Kidney (tissue), 14 donors: ENCODE results near the gene CBFA2T3. TPM values are rescaled to one million over a fixed set of nuclear protein-coding genes. Genes with fewer than 3 reads are reported as not detected.

ENCODE experiments used
- DNase-seq, 5 donors: peaks; one replicate each; pipeline ENCODE4 v3.0.0-alpha.2; 2013 to 2020
- FAIRE-seq: peaks from 2 replicates; lab custom pipeline; 2012; peaks lifted over from hg19 to GRCh38; lab: Jason Lieb, UNC
- H3K27ac ChIP-seq, 2 donors: one replicate each; pipeline ENCODE4 v1.7.0; 2013; ENCODE audit warnings: low read depth in 2 of 2, low read length in 2 of 2, inconsistent platforms in 1 of 2
- H3K27me3 ChIP-seq: one replicate; pipeline ENCODE4 v1.7.1; 2013; ENCODE audit warnings: low read length, inconsistent platforms; ENCODE audit not compliant: control insufficient read depth, insufficient read depth
- H3K36me3 ChIP-seq, 3 donors: one replicate each; pipeline versions ENCODE4 v1.7.0 to v1.7.1; 2013; ENCODE audit warnings: low read length in 3 of 3, control low read depth in 1 of 3, inconsistent platforms in 1 of 3; ENCODE audit not compliant: insufficient read depth in 3 of 3, control insufficient read depth in 2 of 3
- H3K4me1 ChIP-seq, 3 donors: one replicate each; pipeline versions ENCODE4 v1.7.0 to v1.7.1; 2013; ENCODE audit warnings: low read length in 3 of 3, inconsistent platforms in 1 of 3, low read depth in 1 of 3; ENCODE audit not compliant: control insufficient read depth in 2 of 3, insufficient read depth in 2 of 3
- H3K4me3 ChIP-seq, 3 donors: one replicate each; pipeline versions ENCODE4 v1.7.0 to v1.8.1; 2013; ENCODE audit warnings: low read length in 3 of 3, control low read depth in 1 of 3, inconsistent platforms in 1 of 3
- H3K9ac ChIP-seq, 3 donors: one replicate each; pipeline versions ENCODE4 v1.7.0 to v1.7.1; 2013; ENCODE audit warnings: low read length in 3 of 3, control low read depth in 1 of 3, inconsistent platforms in 1 of 3
- H3K9me3 ChIP-seq, 3 donors: one replicate each; pipeline versions ENCODE4 v1.7.0 to v1.7.1; 2013; ENCODE audit warnings: low read length in 3 of 3, control low read depth in 1 of 3, inconsistent platforms in 1 of 3; ENCODE audit not compliant: control insufficient read depth in 2 of 3, insufficient read depth in 1 of 3
- intact Hi-C: fragments of 100-400 bp; cut with DNase I; formaldehyde crosslinking; loops from one replicate; pipeline ENCODE4 v1.11.1; 2022
- polyA plus RNA-seq: library from polyadenylated mRNA; stranded (reverse); fragments of 350-450 nt; fragmentation: Illumina TruSeq; extraction: RNeasy Lipid Tissue Mini Kit (QIAGEN cat#74804); gene quantifications from one replicate; pipeline ENCODE4 v1.2.3, GENCODE V29; 2014; ENCODE audit warnings: low read depth, low replicate concordance; ENCODE audit not compliant: insufficient read depth
- total RNA-seq: library from RNA; stranded (reverse); fragmentation: NEBNext Ultra II Directional; extraction: Animal tissue kit (Norgen Biotek cat#: 25700); gene quantifications from one replicate; pipeline ENCODE4 v1.2.1, GENCODE V29; 2021
- TF ChIP-seq, protein P1 (sequence below): IDR thresholded peaks from 3 replicates; pipeline ENCODE4 v1.5.1; 2012; ENCODE audit warnings: mild to moderate bottlenecking, moderate library complexity, borderline replicate concordance; ENCODE audit not compliant: insufficient read depth; ENCODE audit errors: extremely low read depth
- donor health status: control.
- donor health status: control.
- donor health status: control.
- donor health status: control.
- donor health status: control.
- donor health status: DM: yes; HTN: yes; CAD: no.
- donor health status: Normal renal cell carcinoma (clear cell type).

The CBFA2T3 gene
- total and polyA plus RNA-seq, 2 donors from 2014 or later, result 0.75 to 8.0 TPM

DNA sequence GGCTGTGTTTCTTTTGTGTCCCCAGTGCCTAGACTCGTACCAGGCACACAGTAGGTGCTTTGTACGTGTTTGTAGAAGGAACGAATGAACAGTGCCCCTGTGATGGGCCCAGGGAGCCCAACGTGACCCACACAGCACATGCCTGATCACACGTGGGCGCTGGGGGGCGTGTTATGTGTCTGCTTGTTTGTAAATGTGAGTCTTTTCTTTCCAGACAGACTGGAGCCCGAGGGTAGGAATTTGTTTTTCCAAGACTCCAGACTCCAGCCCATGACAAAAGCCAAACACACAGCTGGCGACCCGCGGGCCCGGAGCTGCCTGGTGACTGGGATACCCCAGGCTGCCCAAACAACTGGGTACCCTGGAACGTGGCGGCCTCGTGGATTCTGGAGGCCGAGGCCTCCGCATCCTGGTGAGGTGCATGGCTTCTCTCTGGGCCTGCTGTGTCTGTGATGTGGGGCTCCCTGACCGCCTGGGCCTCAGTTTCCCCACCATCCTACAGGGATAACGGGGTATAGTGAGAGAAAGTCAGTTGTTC, 14.9 kb upstream of the CBFA2T3 start:
- H3K4me3 ChIP-seq, result no peak overlapping the region
- H3K4me1 ChIP-seq, result no peaks in the 10 kb centered on the region
- H3K9me3 ChIP-seq, result no peaks in the 10 kb centered on the region
- FAIRE-seq (no peak), DNase-seq (no peak)
- TF ChIP-seq, protein P1, sequence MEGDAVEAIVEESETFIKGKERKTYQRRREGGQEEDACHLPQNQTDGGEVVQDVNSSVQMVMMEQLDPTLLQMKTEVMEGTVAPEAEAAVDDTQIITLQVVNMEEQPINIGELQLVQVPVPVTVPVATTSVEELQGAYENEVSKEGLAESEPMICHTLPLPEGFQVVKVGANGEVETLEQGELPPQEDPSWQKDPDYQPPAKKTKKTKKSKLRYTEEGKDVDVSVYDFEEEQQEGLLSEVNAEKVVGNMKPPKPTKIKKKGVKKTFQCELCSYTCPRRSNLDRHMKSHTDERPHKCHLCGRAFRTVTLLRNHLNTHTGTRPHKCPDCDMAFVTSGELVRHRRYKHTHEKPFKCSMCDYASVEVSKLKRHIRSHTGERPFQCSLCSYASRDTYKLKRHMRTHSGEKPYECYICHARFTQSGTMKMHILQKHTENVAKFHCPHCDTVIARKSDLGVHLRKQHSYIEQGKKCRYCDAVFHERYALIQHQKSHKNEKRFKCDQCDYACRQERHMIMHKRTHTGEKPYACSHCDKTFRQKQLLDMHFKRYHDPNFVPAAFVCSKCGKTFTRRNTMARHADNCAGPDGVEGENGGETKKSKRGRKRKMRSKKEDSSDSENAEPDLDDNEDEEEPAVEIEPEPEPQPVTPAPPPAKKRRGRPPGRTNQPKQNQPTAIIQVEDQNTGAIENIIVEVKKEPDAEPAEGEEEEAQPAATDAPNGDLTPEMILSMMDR, result no peak
- no peaks in the 10 kb centered on the region for H3K36me3 ChIP-seq
- no peak overlapping the region for H3K9ac ChIP-seq
- no peak overlapping the region for H3K27ac ChIP-seq
- intact Hi-C loops, result no loop called here
- no peaks in the 10 kb centered on the region for H3K27me3 ChIP-seq

DNA sequence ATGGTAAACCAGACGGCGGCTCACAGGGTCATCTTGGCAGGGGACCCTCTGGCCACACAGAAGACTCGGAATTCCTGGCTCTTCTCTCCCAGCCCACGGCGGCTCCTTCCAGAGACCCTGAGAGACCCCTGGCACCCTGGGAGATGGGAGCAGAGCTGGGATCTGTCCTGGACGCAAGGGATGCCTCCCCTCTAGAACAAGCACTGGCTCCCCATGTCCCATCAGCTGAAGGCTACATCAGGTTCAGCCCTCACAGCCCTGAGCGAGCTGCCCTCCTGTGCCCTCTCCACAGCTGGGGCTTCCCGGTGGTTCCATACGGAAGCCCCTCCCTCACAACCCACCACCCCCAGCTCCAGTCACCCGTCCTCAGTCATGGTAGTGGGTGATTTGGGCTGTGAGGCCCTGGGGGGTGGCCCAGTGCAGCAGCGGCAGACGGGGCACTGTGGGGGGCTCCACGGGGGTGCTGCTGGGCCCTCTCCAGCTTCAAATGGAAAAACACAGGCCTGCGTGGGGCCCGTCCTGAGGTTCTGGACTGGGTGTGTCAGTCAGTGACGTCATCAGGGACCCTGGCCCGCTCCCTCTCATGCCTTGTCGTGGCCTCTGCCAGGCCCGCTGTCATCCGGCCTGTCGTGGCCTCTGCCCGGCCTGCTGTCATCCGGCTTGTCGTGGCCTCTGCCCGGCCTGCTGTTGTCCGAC, 13.0 kb upstream of the CBFA2T3 start:
- no peak for FAIRE-seq
- intact Hi-C loops, result no loop called here
- Histone ChIP-seq H3K9ac (no peak overlapping the region), H3K4me3 (no peak overlapping the region), H3K27ac (no peak overlapping the region), H3K27me3 (no peaks in the 10 kb centered on the region), H3K36me3 (no peaks in the 10 kb centered on the region), H3K4me1 (no peaks in the 10 kb centered on the region), H3K9me3 (no peaks in the 10 kb centered on the region)
- no peak for DNase-seq
- TF ChIP-seq, protein P1, result no peak

DNA sequence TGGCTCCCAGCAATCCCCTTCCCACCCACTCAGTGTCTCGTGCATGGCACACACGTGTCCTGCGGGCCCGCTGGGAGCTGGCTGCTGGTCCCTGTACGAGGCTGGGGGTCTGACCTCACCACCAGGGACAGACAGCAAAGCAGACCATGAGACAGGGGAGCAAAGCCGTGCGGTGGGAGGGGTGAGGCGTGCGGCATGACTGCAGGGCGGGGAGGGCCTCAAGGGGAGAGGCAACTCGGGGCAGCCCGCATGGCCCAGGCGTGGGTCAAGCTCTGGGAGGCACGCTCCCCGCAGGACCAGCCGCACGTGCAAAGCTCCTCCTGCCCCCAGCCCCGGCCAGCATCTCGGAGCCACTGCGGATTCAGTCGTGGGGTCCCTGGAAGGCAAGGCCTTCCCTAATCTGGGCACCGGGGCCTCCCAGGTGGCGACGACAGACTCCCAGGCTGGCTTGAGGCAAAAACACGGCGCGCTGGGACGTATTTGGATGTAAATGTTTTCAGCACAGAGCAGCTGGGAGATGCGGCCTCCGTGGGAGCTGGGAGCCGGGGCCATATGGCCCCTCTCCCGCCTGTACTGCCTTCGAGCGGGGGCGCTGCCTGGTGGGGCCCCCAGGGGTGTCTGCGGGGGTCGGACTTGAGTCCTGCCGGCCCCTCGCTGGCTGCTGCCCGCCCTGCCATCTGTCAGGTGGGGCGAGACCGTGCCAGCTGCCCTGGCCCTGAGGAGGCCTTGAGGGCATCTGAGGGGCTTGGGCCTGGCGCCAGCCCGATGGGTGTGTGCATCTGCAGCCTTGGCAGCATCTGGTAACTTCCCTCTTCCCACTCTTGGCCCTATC, 12.2 kb upstream of the CBFA2T3 start:
- no peaks in the 10 kb centered on the region for H3K36me3 ChIP-seq
- H3K9ac ChIP-seq, result no peak overlapping the region
- intact Hi-C loops, result no loop called here
- no peaks in the 10 kb centered on the region for H3K4me1 ChIP-seq
- FAIRE-seq, result no peak
- TF ChIP-seq, protein P1, result no peak
- no peak overlapping the region for H3K27ac ChIP-seq
- DNase-seq, result peak in 1 of 5 donors; percentile 69
- no peak overlapping the region for H3K4me3 ChIP-seq
- H3K9me3 ChIP-seq, result no peaks in the 10 kb centered on the region
- H3K27me3 ChIP-seq, result no peaks in the 10 kb centered on the region
